Measurements from ENCODE around the gene AGAP1.

- TF ChIP-seq CTCF (IDR thresholded peaks at IDR 0.05) (no peak), EZH2 (IDR thresholded peaks at IDR 0.05) (no peak), EZH2phosphoT487 (IDR thresholded peaks at IDR 0.05) (no peak)
Measured at GRCh38 chr2:235834781-235835180, 340.9 kb downstream of the AGAP1 start.

Data from neural progenitor cell (in vitro differentiated cells).